ENCODE measurements around the gene MVD. TPM values are rescaled to one million over a fixed set of nuclear protein-coding genes. Genes with fewer than 3 reads are reported as not detected.

MVD gene
- total and polyA plus RNA-seq, 2 of the 4 experiments (the other 2 are of a cell fraction) = 18.3 to 28.4 TPM

DNA sequence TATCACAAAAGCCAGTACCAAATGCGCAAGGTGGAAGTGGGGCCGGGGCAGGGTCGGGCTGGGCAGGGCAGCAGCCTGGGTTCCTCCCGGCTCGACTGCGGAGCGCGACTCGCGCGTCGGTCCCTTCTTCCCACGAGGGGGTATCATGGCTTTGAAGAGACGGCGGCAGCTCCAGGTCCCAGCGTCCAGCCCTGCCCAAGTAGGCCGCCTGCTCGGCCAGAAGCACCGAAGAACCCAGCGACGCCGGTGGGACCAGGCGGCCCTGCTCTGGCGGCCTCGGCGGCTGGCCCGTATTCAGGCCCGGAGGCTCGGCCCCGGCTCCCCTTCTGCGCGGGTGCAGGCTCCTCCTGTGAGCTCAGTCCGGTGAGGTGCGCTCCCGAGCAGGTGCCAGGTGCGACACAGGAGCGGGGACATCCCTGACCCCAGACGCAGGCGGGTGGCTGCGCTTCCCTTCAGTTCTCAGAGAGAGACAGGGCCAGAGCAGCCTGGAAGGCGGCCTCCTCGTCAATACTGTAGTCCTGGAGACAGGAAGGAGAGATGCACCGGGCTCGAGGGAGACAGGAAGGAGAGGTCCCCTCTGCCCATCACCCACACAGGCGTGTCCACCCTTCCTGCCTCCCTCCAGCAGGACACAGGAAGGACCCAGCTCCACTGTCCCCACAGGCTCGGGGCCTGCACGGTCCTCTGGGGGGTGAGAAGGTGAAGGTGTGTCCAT lies 34.4 kb upstream of the MVD start:
- intact Hi-C loops (cut with micrococcal nuclease) (no loop called here), in situ Hi-C loops (cut with MboI; ENCODE audit: low sequenced_read_pairs) (no loop called here), dilution Hi-C loops (cut with HindIII; ENCODE audit: low sequenced_read_pairs, unreplicated experiment) (no loop called here)
- peaks cover 0 to 27% of the 10 kb centered on the region in 2 experiments; a peak in 2 of 4 replicates for H3K79me1 ChIP-seq (ENCODE audit: low read depth in 1 of 2, low read length in 2 of 2)
- CTCF ChIA-PET = interaction anchor here (0.6 kb wide), 1 partner anchor 69 kb away, joined by 4 read pairs; no protein-coding TSS in a partner anchor
- no peaks in the 10 kb centered on the region; the same call in 1 of the 2 replicates for H4K20me1 ChIP-seq (ENCODE audit: insufficient read depth, low read length)
- DNase-seq (no peak), ATAC-seq (ENCODE audit: low read depth) (no peak)
- no peak overlapping the region for H2BK15ac ChIP-seq (ENCODE audit: low read depth, low read length)
- H2BK20ac ChIP-seq (ENCODE audit: low read depth, low read length) = no peak overlapping the region
- H3K36me3 ChIP-seq (ENCODE audit: control insufficient read depth, insufficient read depth, low read length) = peaks cover 33% of the 10 kb centered on the region
- TSS peak; percentile 30 for BruUV-seq (replicated peaks)
- H3K9me1 ChIP-seq (ENCODE audit: insufficient read depth, low read length) = no peaks in the 10 kb centered on the region; the same call in none of the 2 replicates
- no peaks in the 10 kb centered on the region; the same call in 1 of the 2 replicates for H3K27me3 ChIP-seq (ENCODE audit: control insufficient read depth, insufficient read depth, low read length)
- H2BK120ac ChIP-seq (ENCODE audit: low read depth, low read length) = no peak overlapping the region
- no peak overlapping the region for H3K27ac ChIP-seq (ENCODE audit: insufficient read depth, low read length)
- H2AK5ac ChIP-seq (ENCODE audit: low read depth, low read length) = no peak overlapping the region
- H2AFZ ChIP-seq (replicated peaks; ENCODE audit: low read length, poor library complexity) = no peak overlapping the region
- POLR2A ChIA-PET (ENCODE audit: unreplicated experiment) = no interaction called here
- no peak overlapping the region for H4K8ac ChIP-seq (ENCODE audit: low read depth in 2 of 2, low read length in 2 of 2)
- H3K9ac ChIP-seq (ENCODE audit: low read depth, low read length) = no peak overlapping the region
- H3K18ac ChIP-seq (ENCODE audit: low read depth, low read length) = no peak overlapping the region
- no peak overlapping the region for H3K14ac ChIP-seq (replicated peaks; ENCODE audit: low read depth, low read length)
- H3K4me1 ChIP-seq (ENCODE audit: control insufficient read depth, insufficient read depth, low read length) = peaks cover 8% of the 10 kb centered on the region
- no peaks in the 10 kb centered on the region for H3K9me3 ChIP-seq (ENCODE audit: control insufficient read depth, insufficient read depth, low read length)
- no peak overlapping the region for H2AK9ac ChIP-seq (replicated peaks; ENCODE audit: low read depth, low read length, poor library complexity)
- no peak overlapping the region for H3K4me2 ChIP-seq (ENCODE audit: low read depth, low read length)
- H4K91ac ChIP-seq (ENCODE audit: insufficient read depth, low read depth, low read length) = no peak overlapping the region
- H3K4ac ChIP-seq (ENCODE audit: low read depth, low read length) = no peak overlapping the region
- H3K56ac ChIP-seq (ENCODE audit: extremely low read depth, insufficient read depth, low read length) = no peak overlapping the region
- no peak overlapping the region for H3K23ac ChIP-seq (ENCODE audit: low read depth, low read length)
- H4K5ac ChIP-seq (ENCODE audit: low read depth, low read length) = no peak overlapping the region
- 95% methylated on average over 27 of the region's 47 CpGs; no CpG with 5 or more reads in 1 of the 2 experiments for WGBS, 2 experiments (ENCODE audit: extremely low coverage in 2 of 2, insufficient read length in 1 of 2)
- H3K4me3 ChIP-seq (ENCODE audit: insufficient read depth, low read depth, low read length) = no peak overlapping the region
- H2BK5ac ChIP-seq (ENCODE audit: low read depth, low read length, poor library complexity, severe bottlenecking) = no peak overlapping the region
- no peak for TF ChIP-seq SMC3 (IDR thresholded peaks at IDR 0.05; ENCODE audit: low read depth, low read length)
- no peak for TF ChIP-seq USF2 (IDR thresholded peaks at IDR 0.05; ENCODE audit: low read depth, low read length)
- no peak for TF ChIP-seq NFE2L2 (IDR thresholded peaks at IDR 0.05; ENCODE audit: low read depth, low read length)
- no peak for TF ChIP-seq MAFK (IDR thresholded peaks at IDR 0.05; ENCODE audit: low read depth, low read length)
- no peak for TF ChIP-seq POLR2A (IDR thresholded peaks at IDR 0.05; ENCODE audit: low read depth, low read length)
- no peak for TF ChIP-seq FOS (IDR thresholded peaks at IDR 0.05; ENCODE audit: low read depth, low read length)
- TF ChIP-seq RCOR1 (IDR thresholded peaks at IDR 0.05; ENCODE audit: insufficient replicate concordance, low read length) = no peak
- no peak for TF ChIP-seq CTCF (conservative IDR thresholded peaks at IDR 0.05; ENCODE audit: low read depth, low read length)
- TF ChIP-seq MXI1 (IDR thresholded peaks at IDR 0.05; ENCODE audit: borderline replicate concordance, low read depth, low read length) = no peak
- TF ChIP-seq BHLHE40 (IDR thresholded peaks at IDR 0.05; ENCODE audit: low read depth, low read length) = no peak
- TF ChIP-seq ELK1 (IDR thresholded peaks at IDR 0.05; ENCODE audit: borderline replicate concordance, low read depth, low read length) = no peak
- TF ChIP-seq RAD21 (IDR thresholded peaks at IDR 0.05; ENCODE audit: low read length) = no peak
- TF ChIP-seq MAZ (IDR thresholded peaks at IDR 0.05; ENCODE audit: borderline replicate concordance, low read depth, low read length) = no peak
- TF ChIP-seq CEBPB (IDR thresholded peaks at IDR 0.05; ENCODE audit: low read depth, low read length) = no peak
- TF ChIP-seq RFX5 (IDR thresholded peaks at IDR 0.05; ENCODE audit: low read depth, low read length) = no peak
